ENCODE results near the gene TMEM8B.

DNA sequence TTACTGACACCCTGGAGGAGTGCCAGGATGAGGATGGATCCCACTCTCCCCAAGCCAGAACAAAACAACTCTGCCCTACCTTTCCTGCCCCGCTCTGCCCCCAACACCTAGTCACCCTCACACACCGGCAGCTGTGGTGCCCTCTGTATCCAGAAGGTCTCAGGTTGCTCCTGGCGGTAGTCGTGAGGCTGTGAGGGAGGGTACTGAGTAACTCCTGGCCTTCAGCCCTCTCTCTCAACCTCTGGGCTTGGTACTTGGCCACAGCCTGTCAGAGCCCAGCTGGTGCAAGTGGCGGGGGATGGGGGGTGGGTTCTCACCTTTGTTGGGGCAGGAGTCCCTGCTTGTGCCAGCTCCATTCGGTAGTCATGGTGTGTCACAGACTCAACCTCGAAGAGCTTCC lies 18.9 kb upstream of the TMEM8B start:
- TF ChIP-seq, protein P1, sequence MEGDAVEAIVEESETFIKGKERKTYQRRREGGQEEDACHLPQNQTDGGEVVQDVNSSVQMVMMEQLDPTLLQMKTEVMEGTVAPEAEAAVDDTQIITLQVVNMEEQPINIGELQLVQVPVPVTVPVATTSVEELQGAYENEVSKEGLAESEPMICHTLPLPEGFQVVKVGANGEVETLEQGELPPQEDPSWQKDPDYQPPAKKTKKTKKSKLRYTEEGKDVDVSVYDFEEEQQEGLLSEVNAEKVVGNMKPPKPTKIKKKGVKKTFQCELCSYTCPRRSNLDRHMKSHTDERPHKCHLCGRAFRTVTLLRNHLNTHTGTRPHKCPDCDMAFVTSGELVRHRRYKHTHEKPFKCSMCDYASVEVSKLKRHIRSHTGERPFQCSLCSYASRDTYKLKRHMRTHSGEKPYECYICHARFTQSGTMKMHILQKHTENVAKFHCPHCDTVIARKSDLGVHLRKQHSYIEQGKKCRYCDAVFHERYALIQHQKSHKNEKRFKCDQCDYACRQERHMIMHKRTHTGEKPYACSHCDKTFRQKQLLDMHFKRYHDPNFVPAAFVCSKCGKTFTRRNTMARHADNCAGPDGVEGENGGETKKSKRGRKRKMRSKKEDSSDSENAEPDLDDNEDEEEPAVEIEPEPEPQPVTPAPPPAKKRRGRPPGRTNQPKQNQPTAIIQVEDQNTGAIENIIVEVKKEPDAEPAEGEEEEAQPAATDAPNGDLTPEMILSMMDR (IDR thresholded peaks at IDR 0.05 in 8 of 11, conservative IDR thresholded peaks at IDR 0.05 in 3 of 11), result no peak
- TF ChIP-seq POLR2A (IDR thresholded peaks at IDR 0.05) (no peak), POLR2AphosphoS5 (IDR thresholded peaks at IDR 0.05) (no peak)
